ENCODE measurements around the gene OR6P1.

DNA sequence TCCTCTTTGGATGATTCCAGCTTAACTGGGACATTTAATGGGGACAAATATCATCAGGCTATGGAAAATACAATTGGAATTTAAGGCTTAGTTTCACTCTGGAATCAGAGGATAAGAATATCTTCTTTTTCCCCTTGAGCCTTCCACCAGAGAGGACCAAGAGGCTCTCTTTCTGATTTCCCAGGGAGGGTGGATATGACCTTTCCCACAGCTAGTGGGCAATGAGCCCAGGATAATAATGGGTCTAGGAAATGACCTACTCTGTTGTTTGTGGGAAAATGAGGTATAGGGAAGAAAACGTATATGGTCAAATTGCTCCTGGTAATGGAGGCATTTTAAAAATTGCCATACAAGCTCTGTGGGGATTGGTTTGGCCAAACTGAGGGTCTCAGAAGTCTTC, 18.1 kb downstream of the OR6P1 start:
- no peak for TF ChIP-seq POLR2A (IDR thresholded peaks at IDR 0.05)
- TF ChIP-seq, protein P1, sequence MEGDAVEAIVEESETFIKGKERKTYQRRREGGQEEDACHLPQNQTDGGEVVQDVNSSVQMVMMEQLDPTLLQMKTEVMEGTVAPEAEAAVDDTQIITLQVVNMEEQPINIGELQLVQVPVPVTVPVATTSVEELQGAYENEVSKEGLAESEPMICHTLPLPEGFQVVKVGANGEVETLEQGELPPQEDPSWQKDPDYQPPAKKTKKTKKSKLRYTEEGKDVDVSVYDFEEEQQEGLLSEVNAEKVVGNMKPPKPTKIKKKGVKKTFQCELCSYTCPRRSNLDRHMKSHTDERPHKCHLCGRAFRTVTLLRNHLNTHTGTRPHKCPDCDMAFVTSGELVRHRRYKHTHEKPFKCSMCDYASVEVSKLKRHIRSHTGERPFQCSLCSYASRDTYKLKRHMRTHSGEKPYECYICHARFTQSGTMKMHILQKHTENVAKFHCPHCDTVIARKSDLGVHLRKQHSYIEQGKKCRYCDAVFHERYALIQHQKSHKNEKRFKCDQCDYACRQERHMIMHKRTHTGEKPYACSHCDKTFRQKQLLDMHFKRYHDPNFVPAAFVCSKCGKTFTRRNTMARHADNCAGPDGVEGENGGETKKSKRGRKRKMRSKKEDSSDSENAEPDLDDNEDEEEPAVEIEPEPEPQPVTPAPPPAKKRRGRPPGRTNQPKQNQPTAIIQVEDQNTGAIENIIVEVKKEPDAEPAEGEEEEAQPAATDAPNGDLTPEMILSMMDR (IDR thresholded peaks at IDR 0.05) = no peak

All from right lobe of liver (tissue), 4 donors.